ENCODE measurements around the gene ELOA. TPM values are rescaled to one million over a fixed set of nuclear protein-coding genes. Genes with fewer than 3 reads are reported as not detected.

ELOA gene, protein sequence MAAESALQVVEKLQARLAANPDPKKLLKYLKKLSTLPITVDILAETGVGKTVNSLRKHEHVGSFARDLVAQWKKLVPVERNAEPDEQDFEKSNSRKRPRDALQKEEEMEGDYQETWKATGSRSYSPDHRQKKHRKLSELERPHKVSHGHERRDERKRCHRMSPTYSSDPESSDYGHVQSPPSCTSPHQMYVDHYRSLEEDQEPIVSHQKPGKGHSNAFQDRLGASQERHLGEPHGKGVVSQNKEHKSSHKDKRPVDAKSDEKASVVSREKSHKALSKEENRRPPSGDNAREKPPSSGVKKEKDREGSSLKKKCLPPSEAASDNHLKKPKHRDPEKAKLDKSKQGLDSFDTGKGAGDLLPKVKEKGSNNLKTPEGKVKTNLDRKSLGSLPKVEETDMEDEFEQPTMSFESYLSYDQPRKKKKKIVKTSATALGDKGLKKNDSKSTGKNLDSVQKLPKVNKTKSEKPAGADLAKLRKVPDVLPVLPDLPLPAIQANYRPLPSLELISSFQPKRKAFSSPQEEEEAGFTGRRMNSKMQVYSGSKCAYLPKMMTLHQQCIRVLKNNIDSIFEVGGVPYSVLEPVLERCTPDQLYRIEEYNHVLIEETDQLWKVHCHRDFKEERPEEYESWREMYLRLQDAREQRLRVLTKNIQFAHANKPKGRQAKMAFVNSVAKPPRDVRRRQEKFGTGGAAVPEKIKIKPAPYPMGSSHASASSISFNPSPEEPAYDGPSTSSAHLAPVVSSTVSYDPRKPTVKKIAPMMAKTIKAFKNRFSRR
- total RNA-seq, result 14.7 and 23.9 TPM in 2 replicates

DNA sequence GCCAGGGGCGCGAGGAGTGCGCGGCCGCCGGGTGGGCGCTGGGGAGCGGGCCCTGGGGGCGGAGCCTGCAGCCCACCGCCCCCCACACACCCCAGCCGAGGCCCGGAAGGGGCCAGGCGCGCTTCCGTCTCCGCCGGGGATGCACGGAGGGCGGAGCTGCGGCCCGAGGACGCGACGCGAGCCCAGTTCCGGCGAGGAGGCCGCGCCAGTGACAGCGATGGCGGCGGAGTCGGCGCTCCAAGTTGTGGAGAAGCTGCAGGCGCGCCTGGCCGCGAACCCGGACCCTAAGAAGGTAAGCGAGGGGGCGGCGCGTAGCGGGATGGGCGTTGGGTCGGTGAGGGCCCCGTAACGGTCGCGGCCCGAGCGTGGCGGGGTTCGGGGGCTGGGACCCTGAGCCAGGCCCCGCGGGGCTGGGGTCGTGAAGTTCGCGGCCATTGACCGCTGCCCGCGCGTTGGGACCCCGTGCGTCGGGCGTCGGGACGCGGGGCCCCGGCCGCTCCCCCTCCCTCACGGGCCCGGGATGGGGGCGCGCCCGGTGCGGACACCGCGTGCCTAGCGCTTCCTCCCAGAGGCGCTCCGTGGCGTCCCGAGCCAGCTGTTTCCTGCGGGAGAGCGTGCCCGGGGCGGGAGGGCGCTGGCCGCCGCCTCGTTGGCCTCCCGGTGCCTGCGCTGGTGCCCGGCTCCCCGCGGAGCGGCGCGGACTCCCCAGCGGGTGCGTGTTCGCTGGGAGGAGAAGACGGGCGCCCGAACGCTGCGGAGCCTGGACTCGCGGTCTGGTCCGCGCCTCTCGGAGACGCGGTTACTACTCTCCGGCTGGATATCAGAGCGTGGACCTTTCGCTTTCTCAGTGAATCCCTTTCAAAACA lies at the start of gene ELOA:
ELOA (plus strand) TSS at position 185 of the 866 bp plus-strand sequence; CDS start at position 218, 33 bp downstream.

DNA sequence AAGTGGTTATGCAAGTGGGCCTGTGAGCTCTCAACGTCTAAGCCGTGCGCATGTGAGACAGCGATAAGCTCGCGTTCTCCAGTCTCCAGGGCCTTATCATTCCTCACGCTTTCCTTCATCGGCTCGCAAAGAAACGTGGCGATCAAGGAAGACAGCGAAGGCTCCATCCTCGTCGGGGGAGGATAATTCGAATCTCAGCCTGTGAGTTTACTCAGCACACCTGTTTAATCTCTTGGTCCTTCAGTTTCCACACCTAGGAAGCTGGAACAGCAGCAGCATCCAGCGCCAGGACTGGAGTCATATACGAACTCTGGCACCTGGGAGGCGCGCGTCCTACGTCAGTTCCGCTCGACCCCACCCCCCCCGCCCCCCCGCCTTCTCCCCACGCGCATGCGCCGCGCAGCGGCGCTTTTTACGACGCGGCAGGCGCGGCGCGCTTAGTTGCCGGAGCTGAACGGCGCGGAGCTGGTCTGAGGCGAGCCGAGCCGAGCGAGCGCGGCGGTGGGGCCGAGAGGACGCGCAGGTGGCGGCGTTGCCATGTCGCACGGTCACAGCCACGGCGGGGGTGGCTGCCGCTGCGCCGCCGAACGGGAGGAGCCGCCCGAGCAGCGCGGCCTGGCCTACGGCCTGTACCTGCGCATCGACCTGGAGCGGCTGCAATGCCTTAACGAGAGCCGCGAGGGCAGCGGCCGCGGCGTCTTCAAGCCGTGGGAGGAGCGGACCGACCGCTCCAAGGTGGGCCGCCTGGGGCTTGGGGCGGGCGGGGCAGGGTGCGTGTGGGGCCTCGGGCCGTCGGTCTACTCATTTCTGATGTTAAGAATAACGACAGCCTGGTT lies 34.9 kb downstream of the ELOA start, which contains the start of gene PITHD1:
PITHD1 (plus strand) TSS at position 440 of the 836 bp plus-strand sequence; CDS start at position 538, 98 bp downstream.

DNA sequence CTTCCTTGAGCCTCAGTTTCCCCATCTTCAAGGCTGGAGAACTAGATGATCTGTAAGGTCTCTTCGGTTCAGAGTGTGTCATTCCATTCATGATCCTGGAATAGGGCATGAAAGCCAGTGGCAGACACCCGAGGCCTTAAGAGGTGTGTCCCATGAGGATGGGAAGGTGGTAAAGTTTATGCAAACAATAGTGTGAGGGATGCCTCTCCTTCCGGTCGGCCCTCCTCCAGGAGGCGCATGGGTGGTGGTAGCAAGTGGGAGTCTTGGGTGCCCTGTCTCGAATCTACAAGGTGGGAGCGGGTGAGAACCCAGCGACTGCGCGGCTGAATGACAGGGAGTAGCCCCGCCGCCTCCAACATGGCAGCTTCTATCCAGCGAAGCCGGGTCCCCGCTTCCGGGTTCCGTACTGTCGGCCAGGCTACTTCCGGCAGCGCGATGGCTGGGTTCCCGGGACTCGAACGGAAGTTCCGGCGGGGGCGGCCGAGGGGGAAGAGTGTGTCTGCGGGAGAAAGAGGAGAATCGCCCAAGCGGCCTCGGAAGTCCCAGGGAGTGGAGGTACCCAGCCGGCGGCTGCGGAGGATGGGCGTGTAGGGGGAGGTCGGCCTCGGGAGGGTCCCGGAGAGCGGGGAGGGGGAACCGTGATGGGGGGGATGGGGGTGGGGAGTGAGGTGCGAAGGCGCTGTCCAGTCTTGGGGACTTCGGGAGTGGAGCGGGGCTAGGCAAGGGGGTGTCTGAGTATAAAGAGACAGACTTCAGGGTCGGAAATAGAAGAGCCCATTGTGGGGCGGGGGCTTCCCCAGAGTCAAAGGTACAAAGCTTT lies 47.6 kb downstream of the ELOA start, which contains the start of gene LYPLA2:
LYPLA2 (plus strand) TSS at position 450 of the 820 bp plus-strand sequence. CDS start 1,538 bp downstream, outside the sequence.

DNA sequence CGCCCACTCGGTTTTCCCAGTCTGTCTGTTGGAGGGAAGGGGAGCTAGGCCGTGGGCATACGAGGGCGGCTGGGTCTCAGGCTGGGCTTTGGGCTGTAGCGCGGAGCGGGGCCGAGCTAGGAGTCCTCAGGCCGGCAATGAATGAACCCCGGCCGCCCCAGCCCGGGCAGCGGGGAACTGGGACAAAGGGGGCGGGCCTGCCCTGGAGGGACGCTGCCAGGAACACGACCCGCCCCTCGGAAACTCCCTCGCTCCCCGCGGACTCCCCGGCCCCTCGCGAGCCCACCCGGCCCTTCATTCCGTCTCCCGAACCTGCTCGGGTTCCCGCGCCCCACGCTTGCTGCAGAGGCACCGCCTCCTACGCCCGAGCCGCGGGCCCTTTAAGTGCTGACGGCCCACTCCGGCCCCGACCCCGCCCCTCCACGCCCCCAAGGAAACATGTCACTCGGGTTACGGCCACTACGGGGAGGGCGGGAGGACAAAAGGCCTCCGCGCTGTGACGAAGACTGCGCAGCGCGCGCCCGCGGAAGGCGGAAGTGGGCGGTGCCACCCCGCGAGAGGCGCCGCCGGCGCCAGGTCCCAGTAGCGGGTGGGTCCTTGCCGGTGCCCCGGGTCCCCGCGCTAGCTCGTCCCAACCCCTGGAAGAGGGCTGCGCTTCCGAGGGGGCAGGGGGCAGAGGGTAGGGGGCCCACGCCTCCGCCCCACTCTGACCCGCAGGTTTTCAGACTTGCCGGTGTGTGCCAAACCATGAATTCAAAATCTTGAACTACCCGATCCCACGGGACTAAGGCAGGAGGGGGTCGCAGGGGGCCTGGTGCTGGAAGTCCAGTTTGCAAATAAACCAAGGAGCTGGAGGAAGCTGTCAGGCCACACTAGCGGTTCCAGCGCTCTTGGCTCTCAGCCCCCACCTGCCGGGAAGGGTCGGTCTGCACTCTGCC lies 57.4 kb downstream of the ELOA start, which contains the start of gene GALE:
GALE (minus strand) TSS at position 355 of the 938 bp plus-strand sequence. CDS start 1,747 bp downstream, outside the sequence.

Other genes starting within 250 kb of the ELOA start
- gene E2F2, start 212.2 kb upstream of the ELOA start, total RNA-seq, result 1.9 and 2.8 TPM in 2 replicates
- 290 and 390 TPM in 2 replicates for gene ID3, start 184.0 kb upstream of the ELOA start, total RNA-seq
- 1,057 and 1,406 TPM in 2 replicates for gene RPL11, start 51.7 kb upstream of the ELOA start, total RNA-seq
- gene PITHD1, start 34.9 kb downstream of the ELOA start, total RNA-seq, result 26.7 and 41.0 TPM in 2 replicates
- gene LYPLA2, start 47.7 kb downstream of the ELOA start, total RNA-seq, result 88.1 and 94.1 TPM in 2 replicates
- gene GALE, start 57.3 kb downstream of the ELOA start, total RNA-seq, result 39.7 and 44.4 TPM in 2 replicates
- gene HMGCL, start 82.0 kb downstream of the ELOA start, total RNA-seq, result 38.2 and 50.2 TPM in 2 replicates
- gene FUCA1, start 124.8 kb downstream of the ELOA start, total RNA-seq, result 9.7 and 15.2 TPM in 2 replicates
- not detected in 2 replicates for gene CNR2, start 169.9 kb downstream of the ELOA start, total RNA-seq
- gene PNRC2, start 216.4 kb downstream of the ELOA start, total RNA-seq, result 95.4 and 103 TPM in 2 replicates
- 70.4 and 135 TPM in 2 replicates for gene SRSF10, start 236.9 kb downstream of the ELOA start, total RNA-seq